GM12878 (cell line): ENCODE data around the gene DPY19L3. TPM values are rescaled to one million over a fixed set of nuclear protein-coding genes. Genes with fewer than 3 reads are reported as not detected.

Experiments used
- ATAC-seq: fragments of 200-7000 bp; cut with Tn5 transposase; 3 replicates; pipeline ENCODE4 v1.9.1; 2020; ENCODE audit warnings: mild to moderate bottlenecking, moderate library complexity
- BruUV-seq: library from RNA; stranded (reverse); fragments of 400-500 nt; replicated peaks from 2 replicates; lab custom pipeline; 2021; lab: Mats Ljungman, UMichigan
- CTCF ChIA-PET: fragments of 300-600 bp; sonication (Branson Sonifier 250); formaldehyde crosslinking; extraction: SDS; loops from one replicate; lab custom pipeline; 2021; ENCODE audit warnings: inconsistent platforms; lab: Yijun Ruan, JAX
- POLR2A ChIA-PET: fragments of 350-600 bp; formaldehyde crosslinking; extraction: SDS; loops from one replicate; lab custom pipeline; 2021; ENCODE audit warnings: inconsistent platforms; lab: Charles Lee
- RAD21 ChIA-PET: fragments of 300-600 bp; sonication (Branson Sonifier 250); formaldehyde crosslinking; loops from one replicate; lab custom pipeline; 2023; ENCODE audit warnings: antibody characterized with exemption; ENCODE audit not compliant: unreplicated experiment; lab: Charles Lee
- SMC1A ChIA-PET: fragments of 300-600 bp; sonication (Branson Sonifier 250); formaldehyde crosslinking; loops from one replicate; lab custom pipeline; 2023; ENCODE audit not compliant: unreplicated experiment, uncharacterized antibody; lab: Charles Lee
- DNase-seq: peaks from one replicate; pipeline ENCODE4 v3.0.0-alpha.2; 2011; ENCODE audit warnings: low read depth, low spot score
- FAIRE-seq: peaks from 3 replicates; lab custom pipeline; 2011; peaks lifted over from hg19 to GRCh38; lab: Jason Lieb, UNC
- H2AFZ ChIP-seq: 2 replicates; pipeline ENCODE4 v1.6.0; 2011; ENCODE audit warnings: low read depth, low read length, control low read depth; ENCODE audit not compliant: control insufficient read depth
- H3K27ac ChIP-seq: 2 replicates; pipeline ENCODE4 v1.5.1; 2011; ENCODE audit warnings: control low read depth; ENCODE audit not compliant: control insufficient read depth, insufficient read depth
- H3K27me3 ChIP-seq, 2 experiments: replicated peaks in 1 of 2; 2 replicates each; pipeline versions ENCODE4 v1.6.0 to v1.6.1; 2011; ENCODE audit warnings: low read length in 1 of 2; ENCODE audit not compliant: control insufficient read depth in 2 of 2, insufficient read depth in 2 of 2
- H3K36me3 ChIP-seq, 2 experiments: 2 replicates each; pipeline ENCODE4 v1.5.1; 2011; ENCODE audit warnings: low read length in 1 of 2; ENCODE audit not compliant: control insufficient read depth in 2 of 2, insufficient read depth in 2 of 2
- H3K4me1 ChIP-seq: 2 replicates; pipeline ENCODE4 v1.6.1; 2011; ENCODE audit warnings: mild to moderate bottlenecking, low read length, moderate library complexity, mixed read lengths; ENCODE audit not compliant: control insufficient read depth, insufficient read depth
- H3K4me2 ChIP-seq: 2 replicates; pipeline ENCODE4 v1.6.0; 2011; ENCODE audit warnings: control low read depth; ENCODE audit not compliant: control insufficient read depth, insufficient read depth
- H3K4me3 ChIP-seq: fragments of 200-600 bp; sonication (generic); 2 replicates; pipeline ENCODE4 v1.5.1; 2016
- H3K79me2 ChIP-seq: 2 replicates; pipeline ENCODE4 v1.6.0; 2011; ENCODE audit warnings: low read length; ENCODE audit not compliant: control insufficient read depth, insufficient read depth
- H3K9ac ChIP-seq: 2 replicates; pipeline ENCODE4 v1.8.0; 2011; ENCODE audit warnings: low read length, control low read depth, mixed read lengths; ENCODE audit not compliant: control insufficient read depth, insufficient read depth
- H3K9me3 ChIP-seq: replicated peaks from 3 replicates; pipeline ENCODE4 v1.5.1; 2011; ENCODE audit warnings: mild to moderate bottlenecking, low read length; ENCODE audit not compliant: control insufficient read depth, insufficient read depth
- H4K20me1 ChIP-seq: 2 replicates; pipeline ENCODE4 v1.6.0; 2011; ENCODE audit not compliant: control insufficient read depth, insufficient read depth
- BHLHE40 ChIP-seq, 2 experiments: fragments of 450-650 bp in 1 of 2; IDR thresholded peaks; 2 replicates each; pipeline ENCODE4 v1.6.1; 2011 to 2017; ENCODE audit warnings: low read depth in 2 of 2, borderline replicate concordance in 1 of 2, improper control_type of control experiment in 1 of 2, low read length in 1 of 2, mild to moderate bottlenecking in 1 of 2
- CBX5 ChIP-seq: sonication (generic); IDR thresholded peaks from 2 replicates; pipeline ENCODE4 v1.6.1; 2016; ENCODE audit warnings: low read depth, moderate library complexity, mild to moderate bottlenecking, inconsistent platforms
- IKZF2 ChIP-seq, 2 experiments: fragments of 450-650 bp; IDR thresholded peaks; 2 replicates each; pipeline ENCODE4 v1.6.1; 2017; ENCODE audit warnings: mild to moderate bottlenecking in 2 of 2, moderate library complexity in 2 of 2
- JUND ChIP-seq: IDR thresholded peaks from 2 replicates; pipeline ENCODE4 v1.6.1; 2012; ENCODE audit warnings: low read depth, mild to moderate bottlenecking, low read length, improper control_type of control experiment, moderate library complexity
- MEF2A ChIP-seq: IDR thresholded peaks from 2 replicates; pipeline ENCODE4 v1.6.1; 2011; ENCODE audit warnings: low read depth, mild to moderate bottlenecking, low read length, moderate library complexity; ENCODE audit not compliant: insufficient read depth
- MEF2B ChIP-seq: fragments of 450-650 bp; IDR thresholded peaks from 2 replicates; pipeline ENCODE4 v1.6.1; 2018; ENCODE audit warnings: mild to moderate bottlenecking, moderate library complexity; ENCODE audit not compliant: partially characterized antibody, poor library complexity, severe bottlenecking
- NFIC ChIP-seq: IDR thresholded peaks from 2 replicates; pipeline ENCODE4 v1.6.1; 2012; ENCODE audit warnings: low read depth, mild to moderate bottlenecking, inconsistent platforms, low read length, moderate library complexity
- NR2F1 ChIP-seq: fragments of 450-650 bp; conservative IDR thresholded peaks from 2 replicates; pipeline ENCODE4 v1.6.1; 2017; ENCODE audit warnings: mild to moderate bottlenecking
- PAX8 ChIP-seq: fragments of 450-650 bp; IDR thresholded peaks from 2 replicates; pipeline ENCODE4 v1.6.1; 2017; ENCODE audit warnings: mild to moderate bottlenecking, moderate library complexity
- SMAD1 ChIP-seq: fragments of 450-650 bp; IDR thresholded peaks from 2 replicates; pipeline ENCODE4 v1.6.1; 2018; ENCODE audit warnings: mild to moderate bottlenecking, low read depth; ENCODE audit not compliant: partially characterized antibody
- SMARCA5 ChIP-seq: fragments of 450-650 bp; IDR thresholded peaks from 2 replicates; pipeline ENCODE4 v1.6.1; 2017; ENCODE audit warnings: mild to moderate bottlenecking
- TARDBP ChIP-seq: IDR thresholded peaks from 2 replicates; pipeline ENCODE4 v1.6.1; 2016; ENCODE audit warnings: borderline replicate concordance
- TCF12 ChIP-seq: IDR thresholded peaks from 2 replicates; pipeline ENCODE4 v1.6.1; 2011; ENCODE audit warnings: low read depth, mild to moderate bottlenecking, low read length
- TCF7 ChIP-seq: IDR thresholded peaks from 2 replicates; pipeline ENCODE4 v1.6.1; 2014; ENCODE audit warnings: antibody characterized with exemption, borderline replicate concordance
- WGBS: methylation state at CpG from one replicate; pipeline ENCODE4 v1.1.6; 2016; ENCODE audit warnings: low lambda C conversion rate; ENCODE audit not compliant: insufficient replicate concordance, insufficient coverage; ENCODE audit errors: missing lambda C conversion rate; 5-methylcytosine and 5-hydroxymethylcytosine counted together
- in situ Hi-C: fragments of 300-500 bp; cut with MboI; formaldehyde crosslinking; loops from 9 replicates; pipeline ENCODE4 v1.14.3; 2018; ENCODE audit warnings: mixed read lengths
- intact Hi-C: fragments of 100-400 bp; cut with micrococcal nuclease; formaldehyde crosslinking; loops from one replicate; pipeline ENCODE4 v1.14.2; 2022; ENCODE audit not compliant: unreplicated experiment
- polyA plus RNA-seq, 11 experiments: library from polyadenylated mRNA; depleted of rRNA in 4 of 11; unstranded in 6 of 11; stranded (reverse) in 5 of 11; fragments of >200 nt; fragmentation: Nextera tagmentation in 4 of 11; fragmentation: Illumina TruSeq in 1 of 11; extraction: Ambion mirVana in 4 of 11; extraction: Trizol in 1 of 11; gene quantifications; 1 replicate in 1 of 11; 2 replicates in 10 of 11; pipeline versions ENCODE4 v1.2.1 to v1.2.3, GENCODE V29; 2011 to 2016; ENCODE audit warnings: inconsistent platforms in 2 of 11, missing spikeins in 2 of 11, low read depth in 1 of 11
- total RNA-seq, 4 experiments: library from RNA; depleted of rRNA in 3 of 4; stranded (reverse); fragments of >200 nt in 3 of 4; fragmentation: Illumina TruSeq in 1 of 4; extraction: Trizol in 1 of 4; gene quantifications; 2 replicates each; pipeline versions ENCODE4 v1.2.1 to v1.2.3, GENCODE V29; 2013 to 2021
- TF ChIP-seq, protein P1 (sequence below): fragments of 450-650 bp; IDR thresholded peaks from 2 replicates; pipeline ENCODE4 v1.6.1; 2016; ENCODE audit warnings: mild to moderate bottlenecking
- TF ChIP-seq, protein P2 (sequence below): IDR thresholded peaks from 2 replicates; pipeline ENCODE4 v1.6.1; 2011; ENCODE audit warnings: mild to moderate bottlenecking, low read depth, low read length, moderate library complexity; ENCODE audit not compliant: insufficient replicate concordance

DPY19L3 gene
- total and polyA plus RNA-seq, 10 of the 15 experiments (the other 5 are each of a cell fraction or from before 2014, with no cell fraction given) = 2.5 to 30.2 (median 13.7) TPM

DNA sequence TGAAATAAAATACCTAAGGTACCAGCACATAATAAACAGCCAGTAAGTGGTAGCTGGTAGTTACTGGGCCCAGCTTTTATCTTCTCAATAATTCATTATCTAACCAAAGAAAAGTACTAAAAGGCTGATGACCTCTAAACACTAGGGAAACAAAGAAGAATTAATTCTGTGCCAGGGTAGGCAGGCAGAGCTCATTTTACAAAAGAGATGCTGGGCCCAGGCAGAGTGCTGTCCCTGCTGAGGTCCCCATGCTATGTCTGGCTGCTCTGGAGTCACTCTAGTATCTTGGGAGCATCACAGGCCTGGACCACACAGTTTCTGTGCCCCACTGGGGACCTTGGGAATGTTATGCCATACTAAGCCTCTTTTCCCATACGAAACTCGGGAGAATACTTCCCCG is 41.9 kb upstream of the DPY19L3 start:
- no peak for FAIRE-seq
- in situ Hi-C loops (no loop called here), intact Hi-C loops (no loop called here)
- ATAC-seq = no peak
- ChIA-PET SMC1A (no interaction called here), RAD21 (no interaction called here), POLR2A (no interaction called here), CTCF (interaction anchor here (1.5 kb wide), 1 partner anchor 24 kb away, joined by 4 read pairs; no protein-coding TSS in a partner anchor)
- Histone ChIP-seq H3K4me1 (no peaks in the 10 kb centered on the region), H2AFZ (no peak overlapping the region), H3K36me3 (peaks cover 0 to 36% of the 10 kb centered on the region in 2 experiments; a peak in 3 of 4 replicates), H4K20me1 (no peaks in the 10 kb centered on the region), H3K27me3 (no peaks in the 10 kb centered on the region), H3K27ac (no peak overlapping the region), H3K9ac (no peak overlapping the region), H3K4me2 (no peak overlapping the region), H3K79me2 (peaks cover 5% of the 10 kb centered on the region), H3K9me3 (no peaks in the 10 kb centered on the region), H3K4me3 (no peak overlapping the region)
- WGBS = 98% methylated on average over 3 of the region's 3 CpGs
- TF ChIP-seq TCF7 = no peak
- no peak for TF ChIP-seq NFIC
- TF ChIP-seq, protein P1, sequence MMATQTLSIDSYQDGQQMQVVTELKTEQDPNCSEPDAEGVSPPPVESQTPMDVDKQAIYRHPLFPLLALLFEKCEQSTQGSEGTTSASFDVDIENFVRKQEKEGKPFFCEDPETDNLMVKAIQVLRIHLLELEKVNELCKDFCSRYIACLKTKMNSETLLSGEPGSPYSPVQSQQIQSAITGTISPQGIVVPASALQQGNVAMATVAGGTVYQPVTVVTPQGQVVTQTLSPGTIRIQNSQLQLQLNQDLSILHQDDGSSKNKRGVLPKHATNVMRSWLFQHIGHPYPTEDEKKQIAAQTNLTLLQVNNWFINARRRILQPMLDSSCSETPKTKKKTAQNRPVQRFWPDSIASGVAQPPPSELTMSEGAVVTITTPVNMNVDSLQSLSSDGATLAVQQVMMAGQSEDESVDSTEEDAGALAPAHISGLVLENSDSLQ = no peak
- no peak for TF ChIP-seq NR2F1
- no peak for TF ChIP-seq MEF2B
- no peak for TF ChIP-seq TARDBP
- no peak for TF ChIP-seq SMARCA5
- no peak for TF ChIP-seq CBX5
- TF ChIP-seq BHLHE40 (IDR thresholded peaks at IDR 0.05; ENCODE audit: borderline replicate concordance in 1 of 2, low read depth in 2 of 2, low read length in 1 of 2) = no peak
- no peak for TF ChIP-seq MEF2A
- TF ChIP-seq SMAD1 = no peak
- no peak for TF ChIP-seq TCF12
- TF ChIP-seq IKZF2 (IDR thresholded peaks at IDR 0.05) = no peak
- TF ChIP-seq PAX8 = no peak
- TF ChIP-seq, protein P2, sequence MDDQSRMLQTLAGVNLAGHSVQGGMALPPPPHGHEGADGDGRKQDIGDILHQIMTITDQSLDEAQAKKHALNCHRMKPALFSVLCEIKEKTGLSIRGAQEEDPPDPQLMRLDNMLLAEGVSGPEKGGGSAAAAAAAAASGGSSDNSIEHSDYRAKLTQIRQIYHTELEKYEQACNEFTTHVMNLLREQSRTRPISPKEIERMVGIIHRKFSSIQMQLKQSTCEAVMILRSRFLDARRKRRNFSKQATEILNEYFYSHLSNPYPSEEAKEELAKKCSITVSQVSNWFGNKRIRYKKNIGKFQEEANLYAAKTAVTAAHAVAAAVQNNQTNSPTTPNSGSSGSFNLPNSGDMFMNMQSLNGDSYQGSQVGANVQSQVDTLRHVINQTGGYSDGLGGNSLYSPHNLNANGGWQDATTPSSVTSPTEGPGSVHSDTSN = no peak
- TF ChIP-seq JUND = no peak
- no TSS peak for BruUV-seq
- no peak for DNase-seq
